Thymus (tissue), 11 donors: ENCODE measurements around the gene LITAFD. TPM values are rescaled to one million over a fixed set of nuclear protein-coding genes. Genes with fewer than 3 reads are reported as not detected.

ENCODE experiments used
- DNase-seq, 9 donors: peaks; one replicate each; pipeline ENCODE4 v3.0.0-alpha.2; 2013; ENCODE audit warnings: low spot score in 9 of 9, low read depth in 6 of 9, missing footprints in 1 of 9
- H3K27ac ChIP-seq, 2 donors: one replicate each; pipeline ENCODE4 v1.5.1; 2013; ENCODE audit warnings: control low read depth in 1 of 2, low read depth in 1 of 2, low read length in 1 of 2, mild to moderate bottlenecking in 1 of 2, moderate library complexity in 1 of 2
- H3K27me3 ChIP-seq, 2 donors: one replicate each; pipeline ENCODE4 v1.5.1; 2013; ENCODE audit warnings: low read length in 1 of 2; ENCODE audit not compliant: control insufficient read depth in 2 of 2, insufficient read depth in 1 of 2
- H3K36me3 ChIP-seq, 2 donors: one replicate each; pipeline ENCODE4 v1.5.1; 2013; ENCODE audit warnings: low read length in 1 of 2, mild to moderate bottlenecking in 1 of 2, moderate library complexity in 1 of 2; ENCODE audit not compliant: control insufficient read depth in 2 of 2, insufficient read depth in 2 of 2
- H3K4me1 ChIP-seq, 2 donors: one replicate each; pipeline ENCODE4 v1.5.1; 2013; ENCODE audit warnings: low read length in 2 of 2; ENCODE audit not compliant: control insufficient read depth in 2 of 2, insufficient read depth in 2 of 2
- H3K4me3 ChIP-seq, 2 donors: one replicate each; pipeline ENCODE4 v1.5.1; 2013; ENCODE audit warnings: low read length in 2 of 2, control low read depth in 1 of 2, mild to moderate bottlenecking in 1 of 2
- H3K9me3 ChIP-seq, 2 donors: one replicate each; pipeline ENCODE4 v1.5.1; 2013; ENCODE audit warnings: low read length in 1 of 2, mild to moderate bottlenecking in 1 of 2; ENCODE audit not compliant: control insufficient read depth in 2 of 2, insufficient read depth in 1 of 2
- WGBS: extraction: QIAGEN DNeasy Blood & Tissue Kit; methylation state at CpG from one replicate; pipeline ENCODE4 v1.1.7; 2013; 5-methylcytosine and 5-hydroxymethylcytosine counted together
- polyA plus RNA-seq: library from polyadenylated mRNA; stranded (reverse); fragments of 200-250 nt; gene quantifications from one replicate; pipeline ENCODE4 v1.2.3, GENCODE V29; 2013
- total RNA-seq: library from RNA; stranded (reverse); fragments of 120-200 nt; gene quantifications from one replicate; pipeline ENCODE4 v1.2.4, GENCODE V29; 2013
- donor health status: healthy.

LITAFD gene
- total and polyA plus RNA-seq, 2 donors = not detected

DNA sequence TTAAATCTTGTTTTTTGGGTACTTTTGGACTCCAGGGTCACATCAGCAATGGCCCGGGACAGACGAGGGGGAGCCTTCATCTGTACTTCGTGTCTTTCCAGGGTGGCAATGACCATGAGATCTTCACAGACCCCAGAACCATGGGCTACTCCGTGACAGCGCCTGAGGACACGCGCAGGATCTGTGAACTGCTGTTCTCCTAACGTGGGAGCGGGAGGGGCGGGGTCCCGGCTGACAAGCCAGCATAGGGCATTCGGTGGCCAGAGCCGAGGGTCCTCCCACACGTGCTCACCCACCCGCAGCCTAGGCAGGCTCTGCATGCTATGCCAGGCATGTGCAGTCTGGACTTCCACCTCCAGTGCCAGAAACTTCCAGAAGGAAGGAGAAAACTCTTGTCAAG is 34.5 kb upstream of the LITAFD start:
- no peak overlapping the region for H3K4me3 ChIP-seq
- peaks cover 24 to 41% of the 10 kb centered on the region in 2 donors for H3K36me3 ChIP-seq
- no peak overlapping the region for H3K27ac ChIP-seq
- no peaks in the 10 kb centered on the region for H3K27me3 ChIP-seq
- H3K4me1 ChIP-seq = no peaks in the 10 kb centered on the region
- no peaks in the 10 kb centered on the region for H3K9me3 ChIP-seq
- no peak for DNase-seq
- 98% methylated on average over 15 of the region's 15 CpGs for WGBS

DNA sequence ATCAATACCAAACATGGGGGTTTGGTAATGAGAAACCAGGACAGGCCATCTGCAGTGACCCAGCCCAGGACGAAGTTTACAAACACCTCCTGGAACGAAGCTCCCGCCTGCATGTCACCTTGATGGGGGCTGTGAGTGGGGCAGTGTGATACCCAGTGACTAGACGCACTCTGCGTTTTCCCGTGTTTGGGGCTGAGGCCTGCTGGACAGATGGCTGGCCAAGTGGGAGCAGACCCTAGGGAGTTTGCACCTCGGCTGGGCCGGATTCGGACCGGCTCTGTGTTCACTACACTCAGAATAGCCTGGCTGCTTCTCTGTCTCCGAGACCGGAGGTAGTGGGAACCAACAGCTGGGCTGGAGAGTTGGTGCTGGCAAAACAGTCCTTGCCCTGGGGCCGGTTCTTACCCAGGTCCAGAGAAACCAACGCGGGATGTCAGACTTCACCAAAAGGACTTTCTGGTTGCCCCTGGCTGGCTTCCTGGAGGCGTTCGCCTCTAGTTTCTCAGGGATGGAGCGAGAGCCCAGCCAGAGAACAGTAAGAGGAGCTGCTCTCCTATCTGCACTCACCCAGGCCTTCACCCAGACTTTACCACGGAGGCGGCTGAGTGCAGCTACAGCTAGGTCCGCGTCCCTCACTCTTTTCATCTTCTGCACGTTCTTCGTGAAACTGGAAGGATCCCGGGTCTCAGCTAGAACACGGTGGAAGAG is 33.8 kb upstream of the LITAFD start:
- Histone ChIP-seq H3K27ac (no peak overlapping the region), H3K9me3 (no peaks in the 10 kb centered on the region), H3K36me3 (peaks cover 26 to 45% of the 10 kb centered on the region in 2 donors), H3K27me3 (no peaks in the 10 kb centered on the region), H3K4me3 (no peak overlapping the region), H3K4me1 (no peaks in the 10 kb centered on the region)
- WGBS = 96% methylated on average over 26 of the region's 26 CpGs
- DNase-seq = no peak

DNA sequence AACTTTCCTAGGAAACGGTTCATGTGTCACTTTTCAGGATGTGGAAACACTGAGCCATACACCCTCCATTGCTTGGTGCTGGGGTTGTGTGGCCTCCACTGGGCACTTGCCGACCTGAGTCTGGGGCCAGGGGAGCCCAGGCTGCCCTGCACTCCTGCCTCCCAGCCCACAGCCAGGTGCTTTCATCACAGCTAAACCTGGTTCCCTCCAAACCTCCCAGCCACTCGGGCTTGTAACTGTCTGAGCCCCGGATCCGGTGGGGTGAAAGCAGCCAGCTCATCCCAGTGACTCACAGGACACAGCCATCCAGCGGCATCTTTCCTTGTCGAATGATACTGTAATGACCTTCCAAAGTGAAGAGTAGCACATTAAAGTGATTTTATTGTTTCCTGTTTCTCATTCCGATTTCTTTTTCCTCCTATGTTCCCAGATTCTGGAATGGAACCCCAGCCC is 33.2 kb upstream of the LITAFD start:
- no peak for DNase-seq
- 97% methylated on average over 8 of the region's 8 CpGs for WGBS
- H3K27ac ChIP-seq = no peak overlapping the region
- no peaks in the 10 kb centered on the region for H3K9me3 ChIP-seq
- no peak overlapping the region for H3K4me3 ChIP-seq
- no peaks in the 10 kb centered on the region for H3K4me1 ChIP-seq
- H3K36me3 ChIP-seq = peaks cover 29 to 51% of the 10 kb centered on the region in 2 donors
- no peaks in the 10 kb centered on the region for H3K27me3 ChIP-seq

DNA sequence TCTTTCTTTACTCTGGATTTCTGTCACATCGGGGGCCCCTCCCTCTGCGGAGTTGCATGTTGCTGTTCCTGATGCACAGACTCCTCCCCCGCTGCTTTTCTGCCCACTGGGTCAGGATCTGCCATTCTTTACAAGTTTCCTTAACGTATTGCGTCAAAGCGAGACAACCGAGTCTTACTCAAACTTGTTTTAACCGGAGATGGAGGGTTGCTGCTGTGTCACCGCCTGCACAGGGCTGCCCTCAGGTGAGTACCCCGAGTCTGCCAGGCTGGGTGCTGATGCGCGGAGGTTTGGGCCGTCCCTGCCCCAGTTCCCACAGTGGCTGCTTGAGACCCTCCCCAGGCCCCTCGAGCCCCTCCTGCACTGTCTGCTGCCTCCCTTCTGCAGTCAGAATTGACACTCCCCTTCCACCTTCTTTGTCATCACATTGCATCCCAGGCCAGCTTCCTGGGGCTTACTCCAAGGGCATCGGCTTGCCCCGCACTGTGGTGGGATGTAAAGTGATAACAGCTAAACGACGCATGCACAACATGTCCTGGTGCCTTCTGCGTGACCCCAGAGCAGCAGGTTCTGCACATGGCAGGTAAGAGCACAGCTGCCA is 32.6 kb upstream of the LITAFD start:
- Histone ChIP-seq H3K27me3 (no peaks in the 10 kb centered on the region), H3K4me1 (no peaks in the 10 kb centered on the region), H3K27ac (no peak overlapping the region), H3K9me3 (no peaks in the 10 kb centered on the region), H3K4me3 (no peak overlapping the region), H3K36me3 (peaks cover 33 to 56% of the 10 kb centered on the region in 2 donors)
- no peak for DNase-seq
- WGBS = 92% methylated on average over 19 of the region's 19 CpGs

DNA sequence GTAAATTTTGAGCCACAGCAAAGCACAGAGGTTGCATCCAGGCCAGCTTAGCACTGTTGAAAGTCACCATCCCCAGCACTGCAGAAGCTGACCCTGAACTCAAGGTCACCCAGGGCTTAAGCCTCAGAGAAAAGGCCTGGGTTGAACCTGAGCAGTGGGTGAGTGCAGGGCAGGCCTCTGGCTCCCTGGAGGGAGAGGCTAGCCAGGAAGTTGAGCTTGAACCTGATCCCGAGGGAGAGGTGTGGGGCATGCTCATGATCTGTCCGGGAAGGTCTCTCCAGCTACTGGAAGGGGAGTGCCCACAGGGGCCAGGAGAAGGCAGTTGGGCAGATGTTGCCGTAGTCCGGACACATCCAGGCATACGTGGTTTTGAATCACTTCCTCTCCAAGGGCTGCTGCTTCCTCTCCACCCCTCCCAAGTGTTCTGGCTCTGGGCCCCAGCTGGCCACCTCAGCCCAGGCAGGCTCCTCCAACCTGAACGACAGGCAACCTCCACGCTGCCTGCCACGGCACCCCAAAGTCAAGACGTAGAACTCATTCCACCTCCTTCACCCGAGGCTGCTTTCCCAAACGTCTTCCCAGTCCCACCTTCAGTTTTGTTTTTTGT is 31.8 kb upstream of the LITAFD start:
- DNase-seq = no peak
- Histone ChIP-seq H3K36me3 (peaks cover 42 to 65% of the 10 kb centered on the region in 2 donors), H3K27ac (peak overlapping the region in 1 of 2 donors; percentile 12), H3K27me3 (no peaks in the 10 kb centered on the region), H3K9me3 (no peaks in the 10 kb centered on the region), H3K4me3 (no peak overlapping the region), H3K4me1 (no peaks in the 10 kb centered on the region)
- 32% methylated on average over 11 of the region's 11 CpGs for WGBS

DNA sequence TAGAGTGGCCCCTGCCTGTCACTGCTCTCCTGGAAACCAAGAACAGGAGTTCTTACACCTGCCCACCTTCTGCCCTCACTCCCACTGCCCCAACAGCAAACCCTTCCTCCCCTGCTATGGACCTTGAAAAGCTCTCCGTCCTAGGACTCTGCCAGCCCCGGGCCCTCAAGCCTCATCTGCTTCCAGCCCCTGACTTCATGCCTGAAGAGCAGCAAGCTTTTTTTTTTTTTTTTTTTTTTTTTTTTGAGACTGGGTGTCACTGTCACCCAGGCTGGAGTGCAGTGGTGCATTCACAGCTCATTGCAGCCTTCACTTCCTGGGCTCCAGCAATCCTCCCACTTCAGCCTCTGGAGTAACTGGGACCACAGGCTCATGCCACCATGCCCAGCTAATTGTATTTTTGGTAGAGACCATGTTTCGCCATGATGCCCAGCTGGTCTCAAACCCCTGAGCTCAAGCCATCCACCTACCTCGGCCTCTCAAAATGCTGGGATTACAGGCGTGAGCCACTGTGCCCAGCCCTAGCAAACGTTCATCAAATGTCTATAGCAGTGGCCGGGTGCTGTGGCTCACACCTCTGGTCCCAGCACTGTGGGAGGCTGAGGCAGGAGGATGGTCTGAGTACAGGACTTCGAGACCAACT is 30.3 kb upstream of the LITAFD start:
- Histone ChIP-seq H3K4me1 (no peaks in the 10 kb centered on the region), H3K9me3 (no peaks in the 10 kb centered on the region), H3K27me3 (no peaks in the 10 kb centered on the region), H3K27ac (no peak overlapping the region), H3K36me3 (peaks cover 57 to 80% of the 10 kb centered on the region in 2 donors), H3K4me3 (no peak overlapping the region)
- DNase-seq = no peak
- 98% methylated on average over 8 of the region's 8 CpGs for WGBS

DNA sequence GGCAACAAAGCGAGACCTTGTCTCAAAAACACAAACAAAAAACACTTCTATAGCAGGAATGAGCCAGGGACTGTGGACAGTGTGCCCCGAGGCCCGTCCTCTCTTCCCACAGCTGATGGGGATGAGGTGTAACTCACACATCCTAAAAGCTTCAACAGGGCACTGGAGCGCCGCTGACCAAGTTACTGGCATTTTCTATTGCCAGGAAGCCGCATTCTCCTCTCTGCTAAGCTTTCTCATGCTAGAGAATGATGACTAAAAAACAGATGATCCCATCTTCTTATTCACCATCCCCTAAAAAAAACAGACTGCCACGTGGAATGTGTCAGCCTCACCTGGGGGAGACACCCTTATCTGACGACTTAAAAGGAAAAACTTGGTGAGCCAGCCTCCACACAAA is 29.6 kb upstream of the LITAFD start:
- DNase-seq = no peak
- no peak overlapping the region for H3K27ac ChIP-seq
- WGBS = 84% methylated on average over 8 of the region's 8 CpGs
- H3K36me3 ChIP-seq = peaks cover 58 to 81% of the 10 kb centered on the region in 2 donors
- no peaks in the 10 kb centered on the region for H3K9me3 ChIP-seq
- no peaks in the 10 kb centered on the region for H3K4me1 ChIP-seq
- no peak overlapping the region for H3K4me3 ChIP-seq
- no peaks in the 10 kb centered on the region for H3K27me3 ChIP-seq

DNA sequence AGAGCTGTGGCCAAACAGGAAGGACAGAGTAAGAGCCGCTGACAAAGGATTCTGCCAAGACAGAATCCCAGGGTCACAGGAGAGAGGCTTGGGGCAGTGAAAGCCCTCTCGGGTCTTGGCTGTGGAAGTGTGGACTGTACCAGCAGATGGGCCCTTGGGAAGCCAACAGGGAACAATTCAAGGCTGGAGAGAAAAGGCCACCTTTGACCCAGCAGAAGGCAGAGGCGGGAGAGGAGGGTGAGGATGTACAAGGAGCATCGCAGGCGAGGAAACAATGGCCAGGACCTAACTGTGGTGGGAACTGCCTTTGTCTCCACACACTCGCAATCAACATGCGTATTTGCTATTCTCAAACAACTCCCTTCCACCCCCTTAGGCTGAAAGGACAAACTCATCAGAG is 29.0 kb upstream of the LITAFD start:
- DNase-seq = no peak
- 98% methylated on average over 7 of the region's 7 CpGs for WGBS

DNA sequence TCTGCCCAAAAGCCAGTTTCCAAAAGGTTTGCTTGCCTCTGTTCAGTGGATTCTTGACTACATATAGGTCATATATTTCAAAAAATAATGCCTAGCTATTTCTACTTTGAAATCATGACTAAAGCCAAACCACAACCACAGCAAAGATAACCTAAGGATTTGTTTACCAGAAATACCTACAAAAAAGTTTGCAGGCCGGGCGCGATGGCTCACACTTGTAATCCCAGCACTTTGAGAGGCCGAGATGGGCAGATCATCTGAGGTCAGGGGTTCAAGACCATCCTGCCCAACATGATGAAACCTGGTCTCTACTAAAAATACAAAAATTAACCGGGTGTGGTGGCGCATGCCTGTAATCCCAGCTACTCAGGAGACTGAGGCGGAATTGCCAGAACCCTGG is 28.5 kb upstream of the LITAFD start:
- H3K9me3 ChIP-seq = no peaks in the 10 kb centered on the region
- H3K4me3 ChIP-seq = no peak overlapping the region
- no peaks in the 10 kb centered on the region for H3K27me3 ChIP-seq
- peaks cover 60 to 78% of the 10 kb centered on the region in 2 donors for H3K36me3 ChIP-seq
- no peak overlapping the region for H3K27ac ChIP-seq
- WGBS = 91% methylated on average over 7 of the region's 7 CpGs
- H3K4me1 ChIP-seq = no peaks in the 10 kb centered on the region
- DNase-seq = no peak

More for the DNA sequence above, 29.0 kb upstream of the LITAFD start:
- no peak overlapping the region for H3K4me3 ChIP-seq
- no peak overlapping the region for H3K27ac ChIP-seq
- no peaks in the 10 kb centered on the region for H3K4me1 ChIP-seq
- H3K27me3 ChIP-seq = no peaks in the 10 kb centered on the region
- no peaks in the 10 kb centered on the region for H3K9me3 ChIP-seq
- peaks cover 59 to 78% of the 10 kb centered on the region in 2 donors for H3K36me3 ChIP-seq
